Bronchial epithelial cell (primary cell): ENCODE results near the gene TAF12. TPM values are rescaled to one million over a fixed set of nuclear protein-coding genes. Genes with fewer than 3 reads are reported as not detected.

ENCODE experiments used
- DNase-seq: peaks from one replicate; pipeline ENCODE4 v3.0.0-alpha.2; 2010; ENCODE audit warnings: low read depth
- FAIRE-seq: peaks from 2 replicates; lab custom pipeline; 2011; peaks lifted over from hg19 to GRCh38; lab: Jason Lieb, UNC
- H3K27me3 ChIP-seq: 2 replicates; pipeline ENCODE4 v1.5.1; 2011; ENCODE audit warnings: low read length; ENCODE audit not compliant: control insufficient read depth, insufficient read depth
- H3K36me3 ChIP-seq: 2 replicates; pipeline ENCODE4 v1.5.1; 2011; ENCODE audit warnings: low read length; ENCODE audit not compliant: control insufficient read depth, insufficient read depth
- H3K4me3 ChIP-seq: 2 replicates; pipeline ENCODE4 v1.5.1; 2011; ENCODE audit warnings: mild to moderate bottlenecking, low read depth, low read length, control low read depth
- CTCF ChIP-seq: IDR thresholded peaks from 2 replicates; pipeline ENCODE4 v1.5.1; 2011; ENCODE audit warnings: mild to moderate bottlenecking, moderate library complexity, low read length, control low read depth, inconsistent platforms; ENCODE audit not compliant: insufficient read depth, severe bottlenecking
- total RNA-seq: library from RNA; depleted of rRNA; stranded (reverse); fragments of >200 nt; gene quantifications from 2 replicates; pipeline ENCODE4 v1.2.1, GENCODE V29; 2014

Gene TAF12
- total RNA-seq, 1 donor from 2014 or later = 55.8 TPM

- no peak for FAIRE-seq
- Histone ChIP-seq H3K36me3 (peaks cover 11% of the 10 kb centered on the region), H3K4me3 (no peak overlapping the region), H3K27me3 (no peaks in the 10 kb centered on the region)
- DNase-seq = no peak
- no peak for TF ChIP-seq CTCF
Measured at GRCh38 chr1:28564310-28564709, 78.6 kb downstream of the TAF12 start.

GRCh38 chr1:28560886-28561285, 82.0 kb downstream of the TAF12 start:
- FAIRE-seq (no peak), DNase-seq (no peak)
- no peaks in the 10 kb centered on the region for H3K27me3 ChIP-seq
- no peak for TF ChIP-seq CTCF
- no peak overlapping the region for H3K4me3 ChIP-seq
- peaks cover 11% of the 10 kb centered on the region for H3K36me3 ChIP-seq

Other genes starting within 250 kb of the TAF12 start
- gene RCC1, start 137.0 kb downstream of the TAF12 start, total RNA-seq = 55.9 and 122 TPM in 2 replicates
- gene TRNAU1AP, start 90.0 kb downstream of the TAF12 start, total RNA-seq = 23.2 and 23.3 TPM in 2 replicates
- not detected in 2 replicates for gene RAB42, start 50.8 kb downstream of the TAF12 start, total RNA-seq
- not detected in 2 replicates for gene RNU11, start 5.5 kb upstream of the TAF12 start, total RNA-seq
- gene GMEB1, start 25.7 kb upstream of the TAF12 start, total RNA-seq = 7.6 and 7.9 TPM in 2 replicates
- gene YTHDF2, start 93.9 kb upstream of the TAF12 start, total RNA-seq = 53.3 and 63.4 TPM in 2 replicates
- gene OPRD1, start 169.1 kb upstream of the TAF12 start, total RNA-seq = under 0.01 TPM in 2 replicates